GM21737 (cell line): Measurements from ENCODE around the gene LMCD1.

Source experiments
- ATAC-seq: cut with Tn5 transposase; IDR thresholded peaks from one replicate; pipeline ENCODE4 v1.9.1; 2021; ENCODE audit warnings: mild to moderate bottlenecking, moderate library complexity; ENCODE audit not compliant: unreplicated experiment

LMCD1 gene

GRCh38 chr3:8501371-8502131 is at the start of gene LMCD1:
TSS of gene LMCD1 (plus strand) at chr3:8501823. CDS start at chr3:8501939, 116 bp downstream.
- peak; percentile 98 for ATAC-seq

GRCh38 chr3:8452112-8452511 is 49.5 kb upstream of the LMCD1 start:
- ATAC-seq, result no peak

GRCh38 chr3:8453153-8453552 is 48.5 kb upstream of the LMCD1 start:
- no peak for ATAC-seq

GRCh38 chr3:8455526-8456411 is 45.9 kb upstream of the LMCD1 start:
- no peak for ATAC-seq

GRCh38 chr3:8456412-8456811 is 45.2 kb upstream of the LMCD1 start:
- ATAC-seq, result no peak

- ATAC-seq, result no peak
Observed at GRCh38 chr3:8457039-8457438, 44.6 kb upstream of the LMCD1 start.

- ATAC-seq, result no peak
Observed at GRCh38 chr3:8458238-8458661, 43.4 kb upstream of the LMCD1 start.

- ATAC-seq, result no peak
Observed at GRCh38 chr3:8458711-8459110, 42.9 kb upstream of the LMCD1 start.

GRCh38 chr3:8460050-8460708 is 41.4 kb upstream of the LMCD1 start:
- ATAC-seq, result no peak

- ATAC-seq, result no peak
Observed at GRCh38 chr3:8460815-8461456, 40.7 kb upstream of the LMCD1 start.

- ATAC-seq, result no peak
Observed at GRCh38 chr3:8464668-8465067, 37.0 kb upstream of the LMCD1 start.

- ATAC-seq, result no peak
Observed at GRCh38 chr3:8466526-8466925, 35.1 kb upstream of the LMCD1 start.

GRCh38 chr3:8470801-8471200 is 30.8 kb upstream of the LMCD1 start:
- no peak for ATAC-seq

- ATAC-seq, result no peak
Observed at GRCh38 chr3:8472549-8472948, 29.1 kb upstream of the LMCD1 start.

- no peak for ATAC-seq
Observed at GRCh38 chr3:8473029-8473428, 28.6 kb upstream of the LMCD1 start.

GRCh38 chr3:8473990-8474389 is 27.6 kb upstream of the LMCD1 start:
- no peak for ATAC-seq

GRCh38 chr3:8474991-8475390 is 26.6 kb upstream of the LMCD1 start:
- ATAC-seq, result no peak

GRCh38 chr3:8480699-8481098 is 20.9 kb upstream of the LMCD1 start:
- ATAC-seq, result no peak

- no peak for ATAC-seq
Observed at GRCh38 chr3:8481380-8481779, 20.2 kb upstream of the LMCD1 start.

- no peak for ATAC-seq
Observed at GRCh38 chr3:8482263-8482662, 19.4 kb upstream of the LMCD1 start.
